ENCODE measurements around the gene CYP4X1. TPM values are rescaled to one million over a fixed set of nuclear protein-coding genes. Genes with fewer than 3 reads are reported as not detected.

CYP4X1 gene
- total RNA-seq, 1 donor from 2014 or later: 17.9 TPM

DNA sequence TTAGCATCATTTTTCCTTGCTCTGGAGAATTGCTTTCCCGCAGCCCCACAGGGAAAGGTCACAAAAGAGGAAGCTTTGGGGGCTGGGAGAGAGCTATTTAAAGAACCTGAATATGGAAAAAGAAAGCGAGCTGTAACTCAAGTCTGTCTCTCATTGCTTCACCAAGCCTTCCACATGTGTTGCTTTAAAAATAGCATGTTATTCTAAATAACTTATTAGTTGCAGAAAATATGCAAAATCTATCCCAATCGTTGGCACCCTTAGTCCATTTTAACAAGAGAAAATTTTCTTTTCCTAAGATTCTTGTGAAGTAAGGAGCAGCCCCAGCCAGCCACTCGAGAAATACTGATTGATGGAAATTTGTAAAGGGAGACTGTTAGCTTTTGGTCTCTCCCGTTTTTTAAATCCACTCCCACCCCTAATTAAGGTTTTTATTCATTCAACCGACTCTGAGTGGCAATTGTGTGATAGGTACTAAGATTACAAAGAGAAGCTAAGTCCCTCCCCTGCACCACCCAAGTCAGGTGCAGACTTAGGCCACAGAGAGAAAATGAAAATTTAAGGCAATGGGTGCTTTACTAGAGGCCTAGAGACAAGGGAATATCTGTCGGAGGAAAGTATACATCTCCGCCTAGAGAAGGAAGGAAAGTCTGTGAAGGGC, 802 bp downstream of the CYP4X1 start:
- Histone ChIP-seq H3K27me3 (no peaks in the 10 kb centered on the region), H3K4me1 (peaks cover 25% of the 10 kb centered on the region), H3K4me3 (peak overlapping the region; percentile 39 to 44), H3K27ac (peak overlapping the region; percentile 63), H3K36me3 (no peaks in the 10 kb centered on the region), H3K9me3 (no peaks in the 10 kb centered on the region)
- DNase-seq (ENCODE audit: extremely low spot score in 2 of 2): no peak
- intact Hi-C loops (cut with DNase I): no loop called here
- TF ChIP-seq POLR2A (IDR thresholded peaks at IDR 0.05) (no peak), POLR2AphosphoS5 (IDR thresholded peaks at IDR 0.05; ENCODE audit: insufficient read depth in 1 of 2, low read depth in 1 of 2) (no peak)
- TF ChIP-seq, protein P1, sequence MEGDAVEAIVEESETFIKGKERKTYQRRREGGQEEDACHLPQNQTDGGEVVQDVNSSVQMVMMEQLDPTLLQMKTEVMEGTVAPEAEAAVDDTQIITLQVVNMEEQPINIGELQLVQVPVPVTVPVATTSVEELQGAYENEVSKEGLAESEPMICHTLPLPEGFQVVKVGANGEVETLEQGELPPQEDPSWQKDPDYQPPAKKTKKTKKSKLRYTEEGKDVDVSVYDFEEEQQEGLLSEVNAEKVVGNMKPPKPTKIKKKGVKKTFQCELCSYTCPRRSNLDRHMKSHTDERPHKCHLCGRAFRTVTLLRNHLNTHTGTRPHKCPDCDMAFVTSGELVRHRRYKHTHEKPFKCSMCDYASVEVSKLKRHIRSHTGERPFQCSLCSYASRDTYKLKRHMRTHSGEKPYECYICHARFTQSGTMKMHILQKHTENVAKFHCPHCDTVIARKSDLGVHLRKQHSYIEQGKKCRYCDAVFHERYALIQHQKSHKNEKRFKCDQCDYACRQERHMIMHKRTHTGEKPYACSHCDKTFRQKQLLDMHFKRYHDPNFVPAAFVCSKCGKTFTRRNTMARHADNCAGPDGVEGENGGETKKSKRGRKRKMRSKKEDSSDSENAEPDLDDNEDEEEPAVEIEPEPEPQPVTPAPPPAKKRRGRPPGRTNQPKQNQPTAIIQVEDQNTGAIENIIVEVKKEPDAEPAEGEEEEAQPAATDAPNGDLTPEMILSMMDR (IDR thresholded peaks at IDR 0.05): no peak

DNA sequence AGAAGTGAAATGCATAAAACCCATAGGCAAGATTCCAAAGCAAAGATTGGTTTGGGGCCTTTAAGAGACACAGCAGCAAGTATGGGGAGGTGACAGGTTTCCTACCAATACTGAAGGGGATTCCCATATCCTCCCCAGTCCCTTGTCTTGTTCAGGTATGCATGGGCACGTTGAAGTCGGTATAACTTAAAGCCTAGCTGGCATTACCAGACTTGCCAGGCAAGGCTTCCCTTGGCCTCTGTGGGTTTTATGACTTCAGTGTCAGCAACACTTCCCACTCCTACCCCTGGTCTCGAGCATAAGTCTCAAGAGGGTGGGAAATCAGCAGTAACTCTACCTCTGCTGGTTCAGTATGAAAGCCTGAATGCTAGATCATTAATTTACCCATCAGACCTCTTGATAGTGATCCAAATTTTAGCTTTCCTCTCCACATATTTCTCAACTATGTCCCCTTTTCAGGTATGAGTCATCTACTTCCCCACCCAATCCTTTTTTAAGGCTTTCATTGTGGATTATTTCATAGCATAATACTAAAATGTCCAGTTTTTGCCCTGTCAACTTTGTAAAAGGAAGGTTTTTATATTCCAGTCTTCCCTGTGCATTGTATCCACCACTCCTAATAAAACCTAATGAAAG, 6.8 kb downstream of the CYP4X1 start:
- peaks cover 32% of the 10 kb centered on the region for H3K4me1 ChIP-seq
- H3K9me3 ChIP-seq: no peaks in the 10 kb centered on the region
- intact Hi-C loops (cut with DNase I): no loop called here
- H3K36me3 ChIP-seq: no peaks in the 10 kb centered on the region
- TF ChIP-seq POLR2A (IDR thresholded peaks at IDR 0.05): no peak
- TF ChIP-seq, protein P1 (IDR thresholded peaks at IDR 0.05): no peak
- TF ChIP-seq POLR2AphosphoS5 (IDR thresholded peaks at IDR 0.05; ENCODE audit: insufficient read depth in 1 of 2, low read depth in 1 of 2): no peak
- DNase-seq (ENCODE audit: extremely low spot score in 2 of 2): no peak
- no peak overlapping the region for H3K4me3 ChIP-seq
- no peaks in the 10 kb centered on the region for H3K27me3 ChIP-seq
- no peak overlapping the region for H3K27ac ChIP-seq

DNA sequence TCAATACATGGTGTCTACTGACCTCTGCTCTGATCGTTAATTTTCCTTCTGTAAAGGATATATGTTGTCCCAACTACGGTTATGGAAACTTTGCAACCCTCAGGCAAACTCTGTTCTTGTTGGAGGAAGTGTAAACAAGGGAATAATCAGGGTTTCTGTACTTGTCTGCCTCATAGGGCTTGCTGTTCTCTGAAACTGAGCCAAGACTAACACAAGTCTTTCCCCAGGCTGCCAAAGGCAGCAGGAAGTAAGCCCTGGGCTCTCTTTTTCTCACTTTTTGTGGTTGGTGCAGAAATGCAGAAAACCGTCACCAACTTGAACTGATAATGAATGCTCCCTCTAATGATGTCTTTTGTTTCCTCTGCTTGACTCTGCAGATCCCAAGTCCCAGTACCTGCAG, 7.6 kb downstream of the CYP4X1 start:
- Histone ChIP-seq H3K4me1 (peaks cover 32% of the 10 kb centered on the region), H3K36me3 (no peaks in the 10 kb centered on the region), H3K9me3 (no peaks in the 10 kb centered on the region), H3K27ac (no peak overlapping the region), H3K4me3 (no peak overlapping the region), H3K27me3 (no peaks in the 10 kb centered on the region)
- no peak for DNase-seq (ENCODE audit: extremely low spot score in 2 of 2)
- TF ChIP-seq POLR2A (IDR thresholded peaks at IDR 0.05) (no peak), POLR2AphosphoS5 (IDR thresholded peaks at IDR 0.05; ENCODE audit: insufficient read depth in 1 of 2, low read depth in 1 of 2) (no peak)
- TF ChIP-seq, protein P1 (IDR thresholded peaks at IDR 0.05): no peak
- intact Hi-C loops (cut with DNase I): no loop called here

DNA sequence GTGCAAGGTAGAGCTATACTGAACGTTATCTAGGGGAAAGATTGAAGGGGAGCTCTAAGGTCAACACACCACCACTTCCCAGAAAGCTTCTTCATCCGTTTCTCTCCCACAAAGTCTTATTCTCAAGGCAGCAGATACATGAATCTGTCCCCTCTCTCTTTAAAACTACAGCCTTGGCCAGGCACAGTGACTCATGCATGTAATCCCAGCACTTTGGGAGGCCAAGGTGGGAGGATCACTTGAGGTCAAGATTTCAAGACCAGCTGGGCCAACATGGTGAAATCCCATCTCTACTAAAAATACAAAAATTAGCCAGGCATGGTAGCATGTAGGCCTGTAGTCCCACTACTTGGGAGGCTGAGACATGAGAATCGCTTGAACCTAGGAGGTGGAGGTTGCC, 8.1 kb downstream of the CYP4X1 start:
- no peak overlapping the region for H3K4me3 ChIP-seq
- H3K36me3 ChIP-seq: no peaks in the 10 kb centered on the region
- intact Hi-C loops (cut with DNase I): no loop called here
- DNase-seq (ENCODE audit: extremely low spot score in 2 of 2): no peak
- peaks cover 32% of the 10 kb centered on the region for H3K4me1 ChIP-seq
- H3K27me3 ChIP-seq: no peaks in the 10 kb centered on the region
- H3K9me3 ChIP-seq: no peaks in the 10 kb centered on the region
- TF ChIP-seq POLR2AphosphoS5 (IDR thresholded peaks at IDR 0.05; ENCODE audit: insufficient read depth in 1 of 2, low read depth in 1 of 2): no peak
- TF ChIP-seq, protein P1 (IDR thresholded peaks at IDR 0.05): no peak
- TF ChIP-seq POLR2A (IDR thresholded peaks at IDR 0.05): no peak
- no peak overlapping the region for H3K27ac ChIP-seq

DNA sequence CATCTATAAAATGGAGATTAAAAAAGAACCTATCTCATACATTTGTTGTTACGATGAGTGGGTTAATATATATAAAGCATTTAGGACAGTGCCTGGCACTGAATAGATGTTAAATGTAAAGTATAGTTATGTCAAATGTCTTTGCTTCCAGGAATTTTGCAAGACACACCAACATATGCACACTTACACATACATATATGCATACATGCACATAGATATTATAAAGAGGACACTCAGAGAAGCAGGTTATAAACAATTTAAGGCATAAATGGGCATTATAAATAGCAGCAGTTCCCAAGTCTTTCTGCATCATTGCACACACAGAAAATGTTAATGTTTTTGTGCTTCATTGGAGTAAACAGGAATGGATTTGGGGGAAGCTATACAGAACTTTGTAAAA, 13.3 kb downstream of the CYP4X1 start:
- no peak overlapping the region for H3K27ac ChIP-seq

More for the DNA sequence above, 13.3 kb downstream of the CYP4X1 start:
- H3K4me1 ChIP-seq: peaks cover 3% of the 10 kb centered on the region
- H3K27me3 ChIP-seq: no peaks in the 10 kb centered on the region
- H3K36me3 ChIP-seq: no peaks in the 10 kb centered on the region
- no peaks in the 10 kb centered on the region for H3K9me3 ChIP-seq
- intact Hi-C loops (cut with DNase I): no loop called here
- no peak for DNase-seq (ENCODE audit: extremely low spot score in 2 of 2)
- H3K4me3 ChIP-seq: no peak overlapping the region
- TF ChIP-seq POLR2A (IDR thresholded peaks at IDR 0.05): no peak
